GM19372 (cell line): ENCODE data around the gene PSAP.

Source experiments
- ATAC-seq: cut with Tn5 transposase; IDR thresholded peaks from one replicate; pipeline ENCODE4 v1.9.1; 2021; ENCODE audit warnings: mild to moderate bottlenecking, low read depth, moderate library complexity; ENCODE audit not compliant: unreplicated experiment

The PSAP gene

DNA sequence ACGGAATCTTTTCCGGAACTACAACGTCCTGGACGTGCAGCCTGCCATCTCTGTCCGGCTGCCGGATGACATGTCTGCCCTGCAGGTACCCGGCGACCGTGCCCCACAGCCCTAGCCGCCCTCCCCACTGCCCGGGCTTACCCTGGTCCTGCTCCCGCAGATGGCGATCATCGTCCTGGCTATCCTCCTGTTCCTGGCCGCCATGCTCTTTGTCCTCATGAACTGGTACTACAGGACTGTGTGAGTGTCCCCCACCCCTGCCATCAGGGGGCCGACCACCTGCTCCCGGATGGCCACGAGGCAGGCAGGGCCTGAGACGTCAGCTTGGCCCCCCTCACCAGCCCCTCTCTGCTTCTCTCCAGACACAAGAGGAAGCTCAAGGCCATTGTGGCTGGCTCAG, 39.7 kb downstream of the PSAP start:
- no peak for ATAC-seq

DNA sequence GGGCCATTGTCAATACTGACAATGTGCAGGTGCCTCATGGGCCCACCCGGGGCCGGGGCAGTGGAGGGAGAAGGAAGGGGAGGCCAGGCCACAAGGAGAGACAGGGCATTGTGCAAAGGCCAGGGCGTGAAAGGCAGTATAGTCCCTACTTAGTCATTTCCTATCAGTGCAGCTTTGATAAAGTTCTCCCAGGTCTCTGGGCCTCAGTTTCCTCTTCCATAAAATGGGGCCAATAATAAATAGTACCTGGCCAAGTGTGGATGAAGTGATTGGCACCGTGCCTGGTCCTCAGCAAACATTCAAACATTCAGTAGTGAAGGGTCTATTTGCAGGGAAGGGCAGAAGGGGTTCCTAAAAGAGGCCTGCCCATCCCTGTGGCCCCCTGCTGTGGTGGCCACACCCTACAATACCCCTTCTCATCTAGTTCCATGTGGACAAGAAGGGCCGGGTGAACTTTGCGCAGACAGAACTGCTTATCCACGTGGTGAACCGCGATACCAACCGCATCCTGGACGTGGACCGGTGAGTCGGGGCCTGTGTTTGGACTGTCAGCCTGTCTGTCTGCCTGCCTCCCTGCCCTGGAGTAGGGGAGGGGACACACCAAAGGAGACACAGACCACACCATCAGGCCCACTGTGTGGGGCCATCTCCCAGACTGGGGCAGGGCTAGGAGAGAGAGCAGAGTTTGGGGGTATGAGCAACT, 40.9 kb downstream of the PSAP start:
- ATAC-seq: no peak

DNA sequence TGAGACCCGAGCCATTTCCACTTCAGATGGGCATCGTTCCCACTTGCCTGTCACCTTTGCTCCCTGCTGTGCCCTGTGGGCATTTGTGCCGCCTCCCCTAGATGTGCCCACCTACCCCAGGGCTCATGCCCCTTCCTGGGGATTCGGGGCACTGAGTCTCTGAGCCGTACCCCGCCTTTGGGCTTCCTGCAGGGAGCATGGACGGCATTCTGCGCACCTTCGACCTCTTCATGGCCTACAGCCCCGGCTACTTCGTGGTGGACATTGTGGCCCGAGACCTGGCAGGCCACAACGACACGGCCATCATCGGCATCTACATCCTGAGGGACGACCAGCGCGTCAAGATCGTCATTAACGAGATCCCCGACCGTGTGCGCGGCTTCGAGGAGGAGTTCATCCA, 41.4 kb downstream of the PSAP start:
- ATAC-seq: no peak

DNA sequence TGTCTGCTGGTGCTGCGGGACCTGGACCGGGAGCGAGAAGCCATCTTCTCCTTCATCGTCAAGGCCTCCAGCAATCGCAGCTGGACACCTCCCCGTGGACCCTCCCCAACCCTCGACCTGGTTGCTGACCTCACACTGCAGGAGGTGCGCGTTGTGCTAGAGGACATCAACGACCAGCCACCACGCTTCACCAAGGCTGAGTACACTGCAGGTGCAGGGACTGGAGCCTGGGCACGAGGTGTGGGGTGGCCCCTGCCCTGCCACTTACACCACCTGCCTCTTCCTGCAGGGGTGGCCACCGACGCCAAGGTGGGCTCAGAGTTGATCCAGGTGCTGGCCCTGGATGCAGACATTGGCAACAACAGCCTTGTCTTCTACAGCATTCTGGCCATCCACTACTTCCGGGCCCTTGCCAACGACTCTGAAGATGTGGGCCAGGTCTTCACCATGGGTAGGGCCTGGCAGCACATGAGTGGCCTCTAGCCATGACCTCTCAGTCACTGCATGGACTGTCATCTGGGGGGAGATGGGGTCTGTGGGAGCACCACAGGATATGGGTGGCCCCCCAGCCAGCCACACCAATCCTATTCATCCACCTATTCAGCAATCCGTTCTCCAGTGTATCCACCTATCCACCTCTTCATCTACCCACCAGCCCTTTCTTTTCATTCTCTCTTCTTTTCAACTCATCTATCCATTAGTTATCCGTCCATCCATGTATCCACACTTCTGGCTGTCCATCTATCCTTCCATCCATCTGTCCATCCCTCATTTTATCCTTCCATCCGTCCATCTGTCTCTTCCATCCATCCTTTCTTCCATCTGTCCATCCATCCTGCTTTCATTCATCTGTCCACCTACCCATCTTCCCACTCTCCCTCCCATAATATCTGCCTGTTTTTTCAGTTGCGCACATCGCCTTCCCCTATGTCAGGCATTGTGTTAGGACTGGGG, 43.2 kb downstream of the PSAP start:
- ATAC-seq: no peak

DNA sequence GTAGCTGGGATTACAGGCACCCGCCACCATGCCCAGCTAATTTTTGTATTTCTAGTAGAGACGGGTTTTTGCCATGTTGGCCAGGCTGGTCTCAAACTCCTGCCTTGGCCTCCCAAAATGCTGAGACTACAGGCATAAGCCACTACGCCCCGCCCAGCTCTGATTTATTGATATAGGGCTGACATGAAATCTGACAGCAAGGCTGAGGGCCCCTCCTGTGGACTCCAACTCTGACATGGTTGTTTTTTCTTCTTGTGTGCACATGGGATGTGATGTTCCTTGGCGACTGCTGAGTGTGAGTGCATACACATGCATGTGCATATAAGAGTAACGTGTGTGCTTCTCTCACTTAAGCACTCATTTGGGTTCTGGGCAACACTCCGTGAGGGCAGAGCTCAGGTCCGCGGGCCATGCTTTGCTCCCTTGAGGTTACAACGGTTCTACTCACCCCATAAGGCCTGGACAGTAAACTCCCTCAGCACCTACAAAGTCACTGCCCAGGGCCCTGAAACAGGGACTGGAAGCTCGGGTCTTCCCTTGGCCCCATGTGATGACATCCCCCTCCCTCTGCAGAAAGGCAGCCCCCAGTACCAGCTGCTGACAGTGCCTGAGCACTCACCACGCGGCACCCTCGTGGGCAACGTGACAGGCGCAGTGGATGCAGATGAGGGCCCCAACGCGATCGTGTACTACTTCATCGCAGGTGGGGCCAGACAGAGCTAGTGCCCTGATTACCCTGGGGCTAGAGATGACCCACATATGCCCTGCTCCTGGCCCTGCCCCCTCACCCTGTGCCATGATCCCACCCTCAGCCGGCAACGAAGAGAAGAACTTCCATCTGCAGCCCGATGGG, 44.1 kb downstream of the PSAP start:
- ATAC-seq: no peak

DNA sequence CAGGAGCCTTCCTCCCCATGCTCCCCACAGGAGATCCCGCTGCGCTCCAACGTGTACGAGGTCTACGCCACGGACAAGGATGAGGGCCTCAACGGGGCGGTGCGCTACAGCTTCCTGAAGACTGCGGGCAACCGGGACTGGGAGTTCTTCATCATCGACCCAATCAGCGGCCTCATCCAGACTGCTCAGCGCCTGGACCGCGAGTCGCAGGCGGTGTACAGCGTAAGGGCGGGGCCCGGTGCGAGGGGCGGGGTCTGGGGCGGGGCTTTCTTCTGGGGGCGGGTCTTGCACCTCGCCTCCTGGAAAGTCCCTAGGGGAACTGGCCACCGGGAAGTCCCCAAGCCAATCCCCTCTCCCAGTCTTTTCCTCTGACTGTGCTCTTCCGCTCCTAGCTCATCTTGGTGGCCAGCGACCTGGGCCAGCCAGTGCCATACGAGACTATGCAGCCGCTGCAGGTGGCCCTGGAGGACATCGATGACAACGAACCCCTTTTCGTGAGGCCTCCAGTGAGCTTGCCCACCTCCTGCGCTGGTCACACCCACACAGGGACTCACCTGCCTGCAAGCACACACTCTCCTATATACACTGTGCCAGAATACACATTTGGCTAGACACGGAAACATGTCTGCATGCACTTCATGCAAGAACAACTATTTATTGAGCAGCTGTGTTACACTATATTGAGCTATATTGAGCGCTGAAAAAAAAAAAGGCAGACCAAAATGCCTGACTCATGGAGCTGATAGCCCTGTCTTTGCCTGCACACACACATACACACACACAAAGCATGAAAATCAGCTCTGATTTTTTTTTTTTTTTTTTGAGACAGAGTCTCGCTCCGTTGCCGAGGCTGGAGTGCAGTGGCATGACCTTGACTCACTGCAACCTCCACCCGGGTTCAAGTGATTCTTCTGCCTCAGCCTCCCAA, 45.0 kb downstream of the PSAP start:
- ATAC-seq: no peak

DNA sequence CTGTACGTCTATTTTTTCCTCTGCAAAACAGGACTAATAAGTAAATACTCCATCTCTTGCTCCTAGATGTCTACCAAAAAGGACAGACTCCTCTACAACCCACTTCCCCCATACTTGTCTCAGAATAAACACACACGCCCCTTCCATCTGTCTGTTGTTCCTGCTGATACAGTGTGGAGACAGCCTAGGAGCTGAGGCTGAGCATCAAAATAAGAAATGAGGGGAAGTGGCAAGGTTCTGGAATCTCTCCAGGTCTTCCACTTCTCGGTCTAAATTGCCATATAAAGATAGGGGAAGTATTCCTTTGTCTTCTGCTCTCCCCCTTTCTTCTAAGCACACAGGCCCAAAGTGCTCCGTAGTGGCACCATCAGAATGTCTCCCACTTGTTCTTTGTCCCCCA, 47.0 kb downstream of the PSAP start:
- no peak for ATAC-seq

DNA sequence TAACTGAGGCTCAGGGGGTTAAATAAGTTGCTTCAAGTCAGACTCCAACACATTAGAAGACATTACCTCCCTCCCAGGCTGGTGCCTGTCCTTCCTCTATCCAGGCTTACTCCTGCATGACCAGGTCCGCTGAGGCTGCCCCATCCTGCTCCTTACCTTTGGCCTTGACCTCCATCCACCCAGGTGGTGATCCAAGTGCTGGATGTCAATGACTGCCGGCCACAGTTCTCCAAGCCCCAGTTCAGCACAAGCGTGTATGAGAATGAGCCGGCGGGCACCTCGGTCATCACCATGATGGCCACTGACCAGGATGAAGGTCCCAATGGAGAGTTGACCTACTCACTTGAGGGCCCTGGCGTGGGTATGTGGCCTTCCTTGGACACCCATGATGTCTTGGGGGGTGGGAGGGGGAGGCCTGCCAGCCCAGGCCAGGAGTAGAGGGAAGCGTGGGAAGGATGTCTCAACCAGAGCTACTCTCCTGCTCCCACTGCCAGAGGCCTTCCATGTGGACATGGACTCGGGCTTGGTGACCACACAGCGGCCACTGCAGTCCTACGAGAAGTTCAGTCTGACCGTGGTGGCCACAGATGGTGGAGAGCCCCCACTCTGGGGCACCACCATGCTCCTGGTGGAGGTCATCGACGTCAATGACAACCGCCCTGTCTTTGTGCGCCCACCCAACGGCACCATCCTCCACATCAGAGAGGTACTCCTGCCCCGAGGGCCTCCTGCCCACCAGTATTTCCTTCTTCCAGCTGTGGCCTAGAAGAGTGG, 48.1 kb downstream of the PSAP start:
- ATAC-seq: no peak

DNA sequence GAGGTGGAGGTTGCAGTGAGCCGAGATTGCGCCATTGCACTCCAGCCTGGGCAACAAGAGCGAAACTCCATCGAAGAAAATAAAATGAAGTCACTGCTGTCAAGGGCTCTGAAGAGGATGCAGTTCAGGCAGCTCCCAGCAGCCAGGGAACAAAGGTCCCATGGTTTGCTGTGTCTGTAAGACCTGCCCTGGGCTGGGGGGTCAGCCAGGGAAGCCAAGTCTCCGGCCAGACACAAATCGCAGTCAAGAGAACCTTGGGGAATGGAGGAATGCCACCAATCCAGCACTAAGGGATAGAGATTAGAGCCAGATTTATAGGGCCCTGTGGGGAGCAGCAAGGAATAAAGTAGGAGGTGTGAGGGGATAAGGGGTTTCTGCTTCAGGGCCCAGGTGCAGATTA, 48.8 kb downstream of the PSAP start:
- no peak for ATAC-seq

DNA sequence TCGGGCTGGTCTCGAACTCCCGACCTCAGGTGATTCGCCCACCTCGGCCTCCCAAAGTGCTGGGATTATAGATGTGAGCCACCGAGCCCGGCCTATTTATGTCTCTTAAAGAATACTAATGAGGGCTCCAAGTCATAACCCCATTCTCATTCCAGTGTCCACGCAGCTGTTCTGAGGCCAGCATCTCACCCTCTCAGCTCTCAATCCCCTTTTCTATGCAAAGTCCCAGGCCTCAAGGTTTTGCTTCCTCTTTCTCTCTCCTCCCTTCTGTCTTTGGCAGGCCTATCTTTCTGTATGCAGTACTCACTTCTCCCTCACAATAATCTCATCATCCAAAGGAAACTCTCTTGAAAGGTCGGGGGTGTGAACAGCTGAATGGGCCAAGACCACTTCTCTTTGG, 49.7 kb downstream of the PSAP start:
- ATAC-seq: peak; percentile 85

DNA sequence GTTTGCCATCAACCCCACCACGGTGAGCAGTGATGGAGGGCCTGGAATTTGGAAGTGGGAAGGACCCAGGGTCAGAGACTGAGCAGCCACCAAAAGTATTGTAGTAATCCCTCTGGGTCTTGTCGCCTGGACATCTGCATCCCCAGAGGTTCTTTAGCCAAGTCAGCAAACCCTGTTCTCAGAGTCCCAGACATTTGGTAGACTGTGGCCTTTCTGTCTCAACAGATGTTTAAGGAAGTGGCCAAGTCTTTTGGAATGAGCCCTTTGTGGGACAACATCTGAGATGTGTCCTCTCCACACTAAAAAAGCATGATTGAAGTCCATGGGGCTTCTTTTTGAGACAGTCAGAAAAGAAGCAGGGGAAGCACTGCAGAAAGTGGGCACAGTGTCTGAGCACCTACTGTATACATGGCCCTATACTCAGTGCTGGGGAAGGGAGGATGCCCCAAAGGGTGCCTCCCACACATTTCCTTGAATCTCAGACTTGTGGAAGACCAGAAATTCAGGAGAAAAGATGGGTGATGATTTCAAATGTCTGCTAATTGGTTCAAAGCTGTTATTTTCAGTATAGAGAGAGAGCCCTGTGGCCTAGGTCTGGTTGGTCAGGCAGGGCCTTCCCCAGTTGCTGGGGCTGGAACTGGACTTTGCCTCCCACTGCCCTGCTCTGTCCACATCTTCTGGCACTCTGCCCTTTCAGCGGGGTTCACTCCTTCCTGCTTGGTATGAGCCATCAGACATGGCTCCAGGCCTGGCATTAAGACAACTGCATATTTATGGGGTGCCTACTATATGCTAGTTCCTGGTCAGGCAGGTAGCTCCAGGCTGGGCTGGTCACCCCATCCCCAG, 51.2 kb downstream of the PSAP start:
- no peak for ATAC-seq

DNA sequence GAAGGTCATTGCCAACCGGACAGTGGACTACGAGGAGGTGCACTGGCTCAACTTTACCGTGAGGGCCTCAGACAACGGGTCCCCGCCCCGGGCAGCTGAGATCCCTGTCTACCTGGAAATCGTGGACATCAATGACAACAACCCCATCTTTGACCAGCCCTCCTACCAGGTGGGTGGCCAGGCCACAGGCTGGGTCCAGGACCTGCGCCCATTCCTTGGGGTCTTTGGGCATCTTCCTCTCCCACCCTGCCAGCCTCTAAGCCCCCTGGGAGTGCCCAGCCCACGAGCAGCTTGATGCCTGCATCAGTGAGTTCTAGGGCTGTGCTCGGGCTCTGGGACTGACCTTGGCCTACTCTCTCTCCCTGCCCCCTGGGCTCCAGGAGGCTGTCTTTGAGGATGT, 51.9 kb downstream of the PSAP start:
- no peak for ATAC-seq

DNA sequence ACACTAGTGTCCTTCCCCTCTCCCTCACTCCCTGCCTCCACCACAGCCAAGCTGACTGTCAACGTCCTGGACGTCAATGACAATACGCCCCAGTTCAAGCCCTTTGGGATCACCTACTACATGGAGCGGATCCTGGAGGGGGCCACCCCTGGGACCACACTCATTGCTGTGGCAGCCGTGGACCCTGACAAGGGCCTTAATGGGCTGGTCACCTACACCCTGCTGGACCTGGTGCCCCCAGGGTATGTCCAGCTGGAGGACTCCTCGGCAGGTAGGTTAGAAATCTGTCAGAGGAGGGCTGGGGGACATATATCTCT, 52.8 kb downstream of the PSAP start:
- ATAC-seq: no peak

DNA sequence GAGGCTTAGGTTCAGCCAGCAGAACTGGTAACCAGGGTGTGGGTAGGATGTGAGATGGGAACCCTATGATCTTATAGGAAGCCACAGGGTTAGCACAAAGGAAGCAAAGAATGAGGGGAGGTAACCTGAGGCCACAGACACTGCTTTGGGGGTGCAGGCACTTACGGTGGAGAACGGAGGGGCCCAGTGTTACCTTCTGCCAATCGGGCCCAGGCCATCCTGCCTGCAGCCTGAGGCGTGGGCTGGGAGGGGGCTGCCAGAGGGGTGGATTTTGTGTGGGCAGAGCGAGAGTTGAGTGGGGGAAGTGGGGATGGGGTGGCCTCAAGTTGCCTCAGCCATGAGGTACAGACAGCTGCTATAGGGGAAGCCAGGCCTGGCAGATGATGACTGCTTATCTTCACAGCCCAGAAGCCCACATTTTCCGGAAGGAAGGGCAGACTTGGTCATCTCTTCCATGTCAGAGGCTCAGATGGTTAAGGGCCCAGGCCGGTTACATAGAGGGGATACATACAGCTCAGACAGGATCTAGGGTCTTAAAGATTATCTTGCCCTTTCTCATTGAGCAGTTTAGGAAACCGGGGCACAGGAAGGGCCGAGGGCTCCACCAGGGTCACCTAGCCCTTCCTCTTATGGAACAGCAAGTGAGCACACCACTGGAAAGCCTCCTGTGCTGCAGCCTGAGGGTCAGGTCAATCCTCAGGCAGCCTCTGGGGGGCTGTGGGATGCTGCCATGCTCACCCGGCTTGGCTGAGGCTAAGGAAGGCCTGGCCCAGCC, 53.3 kb downstream of the PSAP start:
- no peak for ATAC-seq

DNA sequence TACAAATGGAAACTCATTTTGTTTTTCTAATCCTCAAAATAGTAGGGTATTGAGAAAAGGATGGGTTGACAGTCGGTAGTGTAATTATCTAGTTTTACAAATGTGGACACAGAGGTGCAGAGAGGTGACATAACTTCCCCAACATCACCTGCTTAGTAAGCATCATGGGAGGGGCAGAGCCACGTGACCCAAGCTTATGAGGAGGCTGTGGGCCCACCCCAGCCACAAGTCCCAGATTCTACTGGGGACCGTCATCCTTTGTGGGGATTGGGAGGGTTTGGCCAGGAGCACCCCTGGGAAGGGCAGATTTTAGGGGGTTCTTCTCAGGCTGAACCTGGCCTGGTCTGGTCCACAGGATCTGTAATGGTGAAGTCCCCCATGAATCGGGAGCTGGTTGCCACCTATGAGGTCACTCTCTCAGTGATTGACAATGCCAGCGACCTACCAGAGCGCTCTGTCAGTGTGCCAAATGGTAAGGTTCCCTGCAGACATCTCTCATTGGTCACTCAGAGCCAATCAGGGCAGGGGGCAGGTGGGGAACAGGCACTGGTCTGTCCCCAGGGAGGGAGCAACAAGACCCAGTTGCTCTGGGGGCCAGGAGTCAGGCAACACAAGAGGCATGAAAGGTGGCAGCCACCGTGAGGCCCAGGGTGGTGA, 54.2 kb downstream of the PSAP start:
- no peak for ATAC-seq

DNA sequence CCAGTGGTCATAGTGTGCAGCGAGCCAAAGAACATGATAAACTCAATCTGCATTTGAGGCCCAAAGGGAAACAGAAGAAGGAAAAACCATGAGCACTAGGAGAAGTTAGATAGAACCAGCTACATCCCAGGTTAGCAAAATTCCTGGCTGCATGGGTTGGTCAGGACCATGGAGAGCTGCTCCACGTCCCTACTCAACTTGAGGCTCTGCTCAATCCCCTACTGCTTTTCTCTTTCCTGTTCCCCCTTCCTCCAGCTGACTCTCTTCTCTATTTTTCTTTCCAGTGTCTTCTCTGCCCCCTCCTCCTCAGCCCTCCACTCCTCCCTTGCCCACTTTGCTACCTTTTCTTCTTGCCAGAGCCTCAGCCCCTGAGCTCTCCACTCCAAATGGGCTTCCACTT, 55.8 kb downstream of the PSAP start:
- no peak for ATAC-seq

DNA sequence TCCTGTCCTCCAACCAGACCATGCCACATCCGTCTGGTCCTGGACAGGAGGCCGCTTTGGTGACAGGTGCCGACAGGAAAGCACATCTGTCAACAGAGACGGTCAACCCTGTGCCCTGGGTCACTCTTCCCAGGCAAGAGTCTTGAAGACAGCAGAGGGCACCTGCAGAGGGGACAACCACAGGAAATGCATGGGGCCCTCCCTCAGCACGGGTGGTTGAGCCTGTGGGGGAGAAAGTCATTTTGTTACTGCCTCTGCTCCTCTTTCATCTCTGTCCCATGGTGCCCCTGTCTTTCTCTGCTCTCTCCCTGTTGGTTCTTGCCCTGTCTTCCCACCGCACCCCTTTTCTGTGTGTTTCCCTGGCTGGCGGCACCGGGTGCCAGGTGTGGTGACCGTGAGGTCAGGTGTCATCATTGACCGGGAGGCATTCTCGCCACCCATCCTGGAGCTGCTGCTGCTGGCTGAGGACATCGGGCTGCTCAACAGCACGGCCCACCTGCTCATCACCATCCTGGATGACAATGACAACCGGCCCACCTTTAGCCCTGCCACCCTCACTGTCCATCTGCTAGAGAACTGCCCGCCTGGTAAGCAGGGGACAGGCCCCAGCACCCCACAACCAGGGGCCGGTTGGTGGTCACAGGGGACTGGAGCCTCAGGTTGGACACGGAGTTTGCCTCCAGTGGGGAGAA, 60.2 kb downstream of the PSAP start:
- ATAC-seq: no peak
